ENCODE results near the gene DYNC2LI1.
A peak's percentile ranks its signal among the peaks of the same experiment; 100 is the strongest.
"Not testable (repeated sequence)": the region's sequence is repeated elsewhere in the genome, so short reads cannot be mapped to it uniquely, and the experiment has no call there.

The DYNC2LI1 gene

DNA sequence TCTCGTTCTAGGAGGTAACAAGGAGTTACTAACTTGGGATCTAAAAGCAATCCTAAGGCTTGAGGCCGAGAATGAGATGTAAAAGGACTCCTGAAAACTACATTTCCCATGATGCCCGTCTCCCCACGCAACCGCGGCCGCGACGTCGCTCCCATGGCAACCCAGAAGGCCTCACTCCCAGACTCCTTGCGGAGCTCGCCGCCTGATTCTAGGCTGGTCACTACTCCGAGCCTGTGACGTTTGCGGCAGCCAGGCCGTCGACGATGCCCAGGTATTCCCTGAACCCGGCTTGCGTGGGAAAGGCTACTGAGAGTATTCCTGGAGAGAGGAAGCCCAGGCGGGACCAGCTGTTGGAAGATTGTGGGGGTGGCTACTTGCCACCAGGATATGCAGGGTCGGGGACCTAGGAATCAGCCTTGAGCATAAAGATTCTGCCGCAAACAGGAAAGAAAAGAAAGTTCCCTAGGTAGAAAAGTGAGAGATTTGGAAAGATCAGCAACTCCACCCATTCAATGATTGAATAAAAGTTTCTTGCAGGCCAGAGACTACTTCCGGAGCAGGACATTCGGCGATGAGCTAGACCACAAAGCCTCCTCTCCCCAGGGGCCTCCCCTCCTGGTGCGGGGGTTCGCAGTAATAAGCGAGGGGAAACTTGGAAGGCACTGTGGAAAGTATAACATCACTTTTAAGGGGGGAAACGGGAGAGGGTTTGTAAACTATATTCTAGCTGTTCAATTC is at the start of gene DYNC2LI1:
DYNC2LI1 (plus strand) TSS at position 164 of the 738 bp plus-strand sequence; CDS start at position 264, 100 bp downstream.
- peak; percentile 92 for DNase-seq (ENCODE audit: low spot score)

DNA sequence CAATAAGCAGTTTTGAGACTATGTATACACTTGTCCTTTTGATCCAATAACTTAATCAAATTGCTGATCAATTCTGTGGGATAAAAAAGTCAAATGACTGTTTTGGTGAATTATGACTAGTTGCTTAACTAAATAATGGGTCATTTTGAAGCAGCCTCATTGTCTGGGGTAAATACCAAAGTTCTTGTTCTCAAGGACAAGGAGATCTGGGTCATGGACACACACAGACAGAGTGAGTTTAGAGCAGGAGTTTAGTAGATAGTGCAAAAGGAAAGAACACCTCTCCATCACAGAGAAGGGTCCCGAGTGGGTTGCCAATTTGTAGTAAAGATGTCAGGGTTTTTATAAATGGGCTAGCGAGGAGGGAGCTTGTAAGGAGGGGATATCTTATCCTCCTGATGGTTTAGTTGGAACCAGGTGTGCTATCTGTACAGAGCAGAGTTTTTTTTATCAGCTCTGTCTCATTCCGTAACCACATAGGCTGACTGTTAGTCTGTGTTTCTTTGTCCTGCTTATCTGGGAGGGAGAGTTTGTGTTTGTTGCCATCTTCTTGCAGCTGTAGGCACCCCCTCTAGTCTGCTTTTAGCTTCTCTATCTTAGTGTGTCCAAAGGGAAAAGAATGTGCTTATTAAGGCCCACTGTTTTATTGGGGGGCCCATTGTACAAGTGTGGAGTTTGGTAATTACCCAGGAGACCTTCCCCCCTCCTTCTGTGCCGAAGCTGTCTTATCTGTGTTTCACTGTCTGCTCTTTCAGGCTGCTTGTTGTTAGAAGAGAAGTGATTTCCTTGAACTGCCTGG is 48.9 kb upstream of the DYNC2LI1 start:
- no peak for DNase-seq (ENCODE audit: low spot score)

- DNase-seq (ENCODE audit: low spot score), result no peak
These were observed 48.1 kb upstream of the DYNC2LI1 start for GRCh38 chr2:43725711-43726246.

GRCh38 chr2:43726961-43727633 is 46.7 kb upstream of the DYNC2LI1 start:
- DNase-seq (ENCODE audit: low spot score), result not testable (repeated sequence)

- DNase-seq (ENCODE audit: low spot score), result no peak
These were observed 46.2 kb upstream of the DYNC2LI1 start for GRCh38 chr2:43727634-43728014.

- DNase-seq (ENCODE audit: low spot score), result no peak
These were observed 44.2 kb upstream of the DYNC2LI1 start for GRCh38 chr2:43729491-43730174.

DNA sequence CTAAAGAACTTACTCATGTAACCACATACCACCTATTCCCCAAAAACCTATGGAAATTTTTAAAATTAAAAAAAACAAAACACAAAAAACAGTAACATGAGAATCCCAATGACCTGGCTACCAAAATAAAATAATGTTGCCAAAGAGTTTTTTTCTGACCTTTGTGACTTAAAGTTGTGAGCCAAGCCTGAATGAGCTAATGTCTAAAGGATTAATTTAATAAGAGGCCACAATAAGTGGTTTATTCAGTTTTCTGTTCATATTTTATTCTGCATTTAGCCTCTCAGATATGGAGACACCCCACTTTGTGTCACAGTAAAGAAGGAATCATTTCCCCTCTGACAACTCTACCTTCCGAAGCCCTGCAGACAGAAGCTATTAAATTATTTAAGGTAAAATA is 42.6 kb upstream of the DYNC2LI1 start:
- no peak for DNase-seq (ENCODE audit: low spot score)

DNA sequence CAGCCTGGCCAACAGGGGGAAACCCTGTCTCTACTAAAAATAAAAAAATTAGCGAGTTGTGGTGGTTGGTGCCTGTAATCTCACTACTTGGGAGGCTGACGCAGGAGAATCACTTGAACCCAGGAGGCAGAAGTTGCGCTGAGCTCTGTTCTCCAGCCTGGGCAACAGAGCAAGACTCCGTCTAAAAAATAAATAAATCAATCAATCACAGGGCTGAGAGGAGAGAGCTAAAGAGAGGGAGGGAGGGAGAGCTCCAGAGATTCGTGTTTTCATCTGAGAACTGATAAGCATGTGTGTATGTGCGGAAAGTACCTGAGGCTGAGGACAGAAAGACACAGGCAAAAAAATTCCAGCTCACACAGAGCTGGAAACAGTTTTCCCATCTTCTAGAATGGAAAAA is 37.2 kb upstream of the DYNC2LI1 start:
- no peak for DNase-seq (ENCODE audit: low spot score)

DNA sequence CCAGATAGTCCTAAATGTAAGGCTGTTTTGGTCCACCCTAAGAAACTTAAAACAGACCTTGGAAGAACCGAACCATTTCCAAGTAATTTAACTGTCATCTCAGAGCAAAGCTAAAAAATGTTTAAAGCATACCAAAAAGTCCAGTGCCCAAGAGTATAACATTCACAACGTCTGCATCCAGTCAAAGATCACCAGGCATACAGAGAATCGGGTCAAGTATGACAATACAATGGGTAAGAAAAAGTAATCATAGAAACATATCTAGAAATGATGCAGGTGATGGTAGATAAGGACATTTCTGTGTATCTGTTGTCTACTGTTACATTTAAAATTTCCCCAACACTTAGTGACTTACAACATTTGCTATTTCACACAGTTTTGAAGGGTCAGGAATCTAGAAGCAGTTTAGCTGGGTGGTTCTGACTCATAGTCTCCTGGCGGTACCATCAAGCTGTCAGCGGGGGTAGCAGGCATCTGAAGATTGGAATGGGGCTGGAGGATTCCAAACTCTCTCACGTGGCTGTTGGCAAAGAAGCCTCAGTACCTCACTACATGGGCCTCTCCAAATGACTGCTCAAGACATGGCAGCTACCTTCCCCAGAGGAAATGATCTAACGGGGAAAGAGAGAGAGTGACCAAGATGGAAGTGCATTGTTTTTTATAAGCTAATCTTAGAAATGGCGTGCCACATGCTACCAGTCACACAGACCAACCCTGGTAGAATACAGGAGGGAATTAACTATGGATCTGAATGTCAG is 36.6 kb upstream of the DYNC2LI1 start:
- peak; percentile 66 for DNase-seq (ENCODE audit: low spot score)

- no peak for DNase-seq (ENCODE audit: low spot score)
These were observed 36.0 kb upstream of the DYNC2LI1 start for GRCh38 chr2:43737855-43738254.

GRCh38 chr2:43738257-43738656 is 35.6 kb upstream of the DYNC2LI1 start:
- no peak for DNase-seq (ENCODE audit: low spot score)

DNA sequence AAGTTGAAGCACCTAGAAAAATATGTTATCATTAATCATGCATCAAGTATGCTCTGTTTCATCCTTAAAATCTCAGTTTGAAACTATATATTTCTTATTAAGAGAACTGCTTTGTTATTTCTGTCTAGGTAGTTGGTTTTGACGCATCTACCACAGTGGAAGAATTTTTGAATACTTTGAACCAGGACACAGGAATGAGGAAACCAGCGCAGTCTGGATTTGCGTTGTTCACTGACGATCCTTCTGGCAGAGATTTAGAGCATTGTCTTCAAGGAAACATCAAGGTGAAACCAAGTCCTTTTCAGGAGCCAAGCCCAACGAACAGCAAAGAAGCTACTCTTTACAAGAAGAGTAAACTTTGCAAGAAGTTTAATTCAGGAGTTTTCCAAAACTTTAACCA is 30.1 kb upstream of the DYNC2LI1 start:
- DNase-seq (ENCODE audit: low spot score), result no peak

DNA sequence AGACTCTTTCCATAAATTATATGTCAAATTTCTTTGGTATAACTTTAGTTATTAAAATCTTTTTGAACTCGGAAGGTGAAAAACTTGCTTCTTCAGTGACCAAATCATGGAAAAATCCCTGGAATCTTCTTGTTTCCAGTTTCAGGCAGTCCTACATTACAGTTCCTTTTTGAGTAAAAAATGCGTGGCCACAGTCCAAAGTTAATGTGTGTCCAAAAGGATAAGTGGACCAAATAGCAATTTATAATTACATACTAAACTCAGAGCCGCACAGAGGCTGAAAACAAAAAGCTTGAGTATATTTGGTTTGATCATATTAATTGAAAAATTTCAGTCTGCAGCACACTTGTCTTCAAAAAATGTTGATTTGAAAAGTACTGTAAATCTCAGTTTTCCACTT is 28.4 kb upstream of the DYNC2LI1 start:
- DNase-seq (ENCODE audit: low spot score), result peak; percentile 12

GRCh38 chr2:43748333-43748732 is 25.5 kb upstream of the DYNC2LI1 start:
- no peak for DNase-seq (ENCODE audit: low spot score)

GRCh38 chr2:43749583-43749982 is 24.3 kb upstream of the DYNC2LI1 start:
- no peak for DNase-seq (ENCODE audit: low spot score)

DNA sequence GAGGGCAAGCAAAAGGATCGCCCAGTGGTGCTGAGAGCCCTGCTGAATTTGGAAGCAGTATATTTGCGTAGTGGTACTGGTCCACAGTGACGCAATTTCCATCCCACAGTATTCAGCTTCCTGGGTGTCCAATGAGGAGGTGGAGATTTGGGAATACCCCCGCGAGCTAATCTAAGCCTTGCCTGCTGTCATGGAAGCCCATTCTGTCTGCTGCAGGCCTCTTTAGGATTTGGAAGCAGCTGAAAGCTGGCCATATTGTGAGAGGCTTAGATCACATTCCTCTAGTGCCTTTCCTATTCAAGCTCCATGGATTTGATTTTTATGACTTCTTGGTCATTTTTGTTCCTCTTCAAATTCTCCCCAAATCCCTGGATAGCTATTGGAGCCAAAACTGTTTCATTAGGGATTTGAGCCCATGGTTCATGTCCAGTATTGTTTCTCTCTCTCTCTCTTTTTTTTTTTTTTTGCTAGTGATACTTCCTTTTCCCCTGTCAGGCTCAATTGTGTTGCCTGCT is 22.3 kb upstream of the DYNC2LI1 start:
- no peak for DNase-seq (ENCODE audit: low spot score)

- no peak for DNase-seq (ENCODE audit: low spot score)
These were observed 21.5 kb upstream of the DYNC2LI1 start for GRCh38 chr2:43752302-43752701.

- no peak for DNase-seq (ENCODE audit: low spot score)
These were observed 19.7 kb upstream of the DYNC2LI1 start for GRCh38 chr2:43754180-43754579.

GRCh38 chr2:43758739-43759138 is 15.1 kb upstream of the DYNC2LI1 start:
- no peak for DNase-seq (ENCODE audit: low spot score)

- DNase-seq (ENCODE audit: low spot score), result peak; percentile 16
These were observed 14.6 kb upstream of the DYNC2LI1 start for GRCh38 chr2:43759195-43759594.

DNA sequence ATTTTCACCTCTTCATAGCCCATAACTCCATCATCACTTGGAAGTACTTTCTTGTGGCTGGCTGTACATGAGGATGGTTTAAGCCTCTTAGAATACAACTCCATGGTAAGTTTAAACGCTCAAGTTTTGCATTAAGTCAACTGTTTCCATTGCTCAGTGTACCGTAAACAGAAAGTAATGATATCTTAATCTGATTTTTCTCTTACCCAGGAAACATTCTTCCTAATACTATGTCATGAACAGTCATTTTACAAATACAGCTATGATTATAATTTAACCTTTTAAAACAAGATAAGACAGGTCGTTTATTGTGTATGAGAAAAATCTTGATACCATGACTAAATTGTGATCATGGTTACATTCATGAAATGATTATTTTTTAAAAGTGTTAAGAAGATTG is 11.6 kb upstream of the DYNC2LI1 start:
- DNase-seq (ENCODE audit: low spot score), result no peak
